H9 (cell line): Measurements from ENCODE around the gene ZCCHC7. TPM values are rescaled to one million over a fixed set of nuclear protein-coding genes. Genes with fewer than 3 reads are reported as not detected.

ENCODE experiments used
- DNase-seq: peaks from one replicate; pipeline ENCODE4 v3.0.0-alpha.2; 2017
- H2AFZ ChIP-seq: one replicate; pipeline ENCODE4 v1.6.1; 2013; ENCODE audit warnings: mild to moderate bottlenecking, low read length, control low read depth, moderate library complexity
- H2AK5ac ChIP-seq: 2 replicates; pipeline ENCODE4 v1.6.1; 2013; ENCODE audit warnings: low read length, control low read depth, mixed read lengths; ENCODE audit not compliant: insufficient read length
- H2BK120ac ChIP-seq: one replicate; pipeline ENCODE4 v1.6.1; 2013; ENCODE audit warnings: low read depth, mild to moderate bottlenecking, low read length, control low read depth, inconsistent platforms; ENCODE audit not compliant: poor library complexity, severe bottlenecking
- H2BK12ac ChIP-seq: 2 replicates; pipeline ENCODE4 v1.6.1; 2013; ENCODE audit warnings: low read length, control low read depth, mixed read lengths, low read depth; ENCODE audit not compliant: insufficient read length
- H2BK15ac ChIP-seq: 2 replicates; pipeline ENCODE4 v1.6.1; 2013; ENCODE audit warnings: low read depth, low read length, control low read depth
- H2BK20ac ChIP-seq: one replicate; pipeline ENCODE4 v1.6.1; 2013; ENCODE audit warnings: low read depth, mild to moderate bottlenecking, low read length, control low read depth, inconsistent platforms; ENCODE audit not compliant: poor library complexity, severe bottlenecking
- H2BK5ac ChIP-seq: 2 replicates; pipeline ENCODE4 v1.6.1; 2013; ENCODE audit warnings: low read length, control low read depth, mixed read lengths; ENCODE audit not compliant: insufficient read length
- H3K14ac ChIP-seq: 2 replicates; pipeline ENCODE4 v1.6.1; 2013; ENCODE audit warnings: low read length, control low read depth; ENCODE audit not compliant: insufficient read depth
- H3K18ac ChIP-seq: 2 replicates; pipeline ENCODE4 v1.6.1; 2013; ENCODE audit warnings: low read depth, mild to moderate bottlenecking, mixed read lengths, low read length, control low read depth; ENCODE audit not compliant: insufficient read length
- H3K23ac ChIP-seq: 2 replicates; pipeline ENCODE4 v1.6.1; 2013; ENCODE audit warnings: low read length, control low read depth, mixed read lengths, low read depth; ENCODE audit not compliant: insufficient read length
- H3K23me2 ChIP-seq: 2 replicates; pipeline ENCODE4 v1.6.1; 2013; ENCODE audit warnings: low read depth, mild to moderate bottlenecking, mixed read lengths, low read length, control low read depth; ENCODE audit not compliant: insufficient read length, poor library complexity, severe bottlenecking
- H3K27ac ChIP-seq: 2 replicates; pipeline ENCODE4 v1.5.1; 2013; ENCODE audit warnings: low read length, control low read depth, mixed read lengths, low read depth; ENCODE audit not compliant: insufficient read length
- H3K27me3 ChIP-seq: 2 replicates; pipeline ENCODE4 v1.6.1; 2013; ENCODE audit warnings: low read length, control low read depth, inconsistent platforms; ENCODE audit not compliant: insufficient read depth
- H3K4ac ChIP-seq: 2 replicates; pipeline ENCODE4 v1.6.1; 2013; ENCODE audit warnings: low read depth, mild to moderate bottlenecking, control low read depth, inconsistent platforms, low read length, moderate library complexity
- H3K4me1 ChIP-seq: 2 replicates; pipeline ENCODE4 v1.6.1; 2013; ENCODE audit warnings: low read length, control low read depth, inconsistent platforms; ENCODE audit not compliant: insufficient read depth
- H3K4me2 ChIP-seq: 2 replicates; pipeline ENCODE4 v1.6.1; 2013; ENCODE audit warnings: low read length, control low read depth, mixed read lengths; ENCODE audit not compliant: insufficient read length, insufficient read depth
- H3K56ac ChIP-seq: 2 replicates; pipeline ENCODE4 v1.6.1; 2013; ENCODE audit warnings: low read depth, mild to moderate bottlenecking, mixed read lengths, low read length, control low read depth; ENCODE audit not compliant: insufficient read length
- H3K79me1 ChIP-seq: 2 replicates; pipeline ENCODE4 v1.6.1; 2013; ENCODE audit warnings: low read depth, mild to moderate bottlenecking, moderate library complexity, low read length, control low read depth, inconsistent platforms; ENCODE audit not compliant: insufficient read depth, poor library complexity, severe bottlenecking
- H3K79me2 ChIP-seq: 2 replicates; pipeline ENCODE4 v1.6.1; 2013; ENCODE audit warnings: low read length, control low read depth, inconsistent platforms; ENCODE audit not compliant: insufficient read depth
- H3K9ac ChIP-seq: 2 replicates; pipeline ENCODE4 v1.6.1; 2013; ENCODE audit warnings: low read length, control low read depth, mixed read lengths; ENCODE audit not compliant: insufficient read length; ENCODE audit errors: extremely low read depth
- H3K9me3 ChIP-seq: one replicate; pipeline ENCODE4 v1.6.1; 2013; ENCODE audit warnings: low read depth, low read length, inconsistent platforms; ENCODE audit not compliant: control insufficient read depth
- H3T11ph ChIP-seq: one replicate; pipeline ENCODE4 v1.6.1; 2013; ENCODE audit warnings: mild to moderate bottlenecking, low read length, control low read depth, inconsistent platforms
- H4K20me1 ChIP-seq: one replicate; pipeline ENCODE4 v1.6.1; 2013; ENCODE audit not compliant: control insufficient read depth, insufficient read length, insufficient read depth
- H4K5ac ChIP-seq: 2 replicates; pipeline ENCODE4 v1.6.1; 2013; ENCODE audit warnings: low read depth, mild to moderate bottlenecking, mixed read lengths, low read length, control low read depth; ENCODE audit not compliant: insufficient read length
- H4K8ac ChIP-seq: replicated peaks from 2 replicates; pipeline ENCODE4 v1.6.1; 2013; ENCODE audit warnings: low read length, control low read depth, mixed read lengths, low read depth; ENCODE audit not compliant: insufficient read length
- H4K91ac ChIP-seq: 2 replicates; pipeline ENCODE4 v1.6.1; 2013; ENCODE audit warnings: low read depth, mild to moderate bottlenecking, moderate library complexity, mixed read lengths, low read length, control low read depth; ENCODE audit not compliant: insufficient read length
- H3K27ac Mint-ChIP-seq, 3 experiments: 2 replicates in 2 of 3; 3 replicates in 1 of 3; pipeline ENCODE4 v1.8.0; 2020 to 2021; ENCODE audit warnings: mixed read lengths in 3 of 3, mild to moderate bottlenecking in 1 of 3, moderate library complexity in 1 of 3
- H3K27me3 Mint-ChIP-seq: 2 replicates; pipeline ENCODE4 v1.8.0; 2021; ENCODE audit warnings: low read depth, mild to moderate bottlenecking, moderate library complexity, mixed read lengths
- H3K36me3 Mint-ChIP-seq, 3 experiments: 2 replicates in 2 of 3; 3 replicates in 1 of 3; pipeline ENCODE4 v1.8.0; 2020 to 2021; ENCODE audit warnings: low read depth in 3 of 3, mixed read lengths in 3 of 3; ENCODE audit not compliant: insufficient read depth in 1 of 3
- H3K4me1 Mint-ChIP-seq, 2 experiments: 2 replicates each; pipeline ENCODE4 v1.8.0; 2020; ENCODE audit warnings: mixed read lengths in 2 of 2
- H3K4me3 Mint-ChIP-seq, 2 experiments: 2 replicates in 1 of 2; 3 replicates in 1 of 2; pipeline ENCODE4 v1.8.0; 2020 to 2021; ENCODE audit warnings: mild to moderate bottlenecking in 2 of 2, mixed read lengths in 2 of 2, moderate library complexity in 1 of 2
- H3K9me3 Mint-ChIP-seq, 2 experiments: 2 replicates in 1 of 2; 3 replicates in 1 of 2; pipeline ENCODE4 v1.8.0; 2020; ENCODE audit warnings: mild to moderate bottlenecking in 2 of 2, mixed read lengths in 2 of 2, moderate library complexity in 1 of 2
- WGBS: extraction: QIAGEN DNeasy Blood & Tissue Kit; methylation state at CpG from one replicate; pipeline ENCODE4 v1.1.7; 2013; ENCODE audit warnings: missing lambda C conversion rate, low lambda C conversion rate, mixed read lengths; ENCODE audit not compliant: insufficient read length; ENCODE audit errors: extremely low coverage; 5-methylcytosine and 5-hydroxymethylcytosine counted together
- total RNA-seq: library from RNA; stranded (reverse); gene quantifications from 2 replicates; pipeline ENCODE4 v1.2.1, GENCODE V29; 2021
- TF ChIP-seq, protein P1 (sequence below): fragments of 200-600 bp; sonication (generic); conservative IDR thresholded peaks from 3 replicates; pipeline ENCODE4 v1.8.0; 2021; ENCODE audit warnings: antibody characterized with exemption, mild to moderate bottlenecking

ZCCHC7 gene
- total RNA-seq, 1 experiment from 2014 or later, result 20.3 TPM

DNA sequence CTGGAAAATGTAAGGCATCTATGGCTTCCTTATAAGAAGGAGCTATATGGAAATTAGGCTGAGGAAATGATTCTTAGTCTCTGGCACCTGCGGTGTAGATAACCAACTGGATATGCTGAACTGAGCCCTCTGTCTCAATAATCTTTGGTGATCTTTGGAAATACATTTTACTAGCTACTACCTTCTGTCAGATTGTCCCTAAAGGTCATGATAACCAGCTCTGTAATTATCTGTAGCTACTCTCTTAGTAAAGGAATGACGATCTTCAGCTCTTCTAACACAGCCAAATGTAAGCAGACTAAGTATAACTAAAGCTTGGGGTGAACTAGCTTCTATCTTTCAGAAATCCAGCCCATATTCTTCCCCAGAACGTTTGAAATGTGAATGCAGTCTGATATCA, 177.2 kb downstream of the ZCCHC7 start:
- Histone ChIP-seq H2BK12ac (no peak overlapping the region), H3K4me1 (no peaks in the 10 kb centered on the region; the same call in 1 of the 2 replicates)
- no peaks in the 10 kb centered on the region for H3K9me3 Mint-ChIP-seq

More for the DNA sequence above, 177.2 kb downstream of the ZCCHC7 start:
- Histone ChIP-seq H3K4ac (no peak overlapping the region), H2BK15ac (no peak overlapping the region), H3K56ac (no peak overlapping the region), H4K20me1 (no peaks in the 10 kb centered on the region), H2BK20ac (no peak overlapping the region), H4K5ac (no peak overlapping the region), H3K79me1 (no peaks in the 10 kb centered on the region), H3K79me2 (no peaks in the 10 kb centered on the region), H3K4me2 (no peak overlapping the region), H3K9me3 (no peaks in the 10 kb centered on the region), H4K8ac (no peak overlapping the region), H3K23ac (no peak overlapping the region), H3K27ac (no peak overlapping the region), H2BK5ac (no peak overlapping the region), H2BK120ac (no peak overlapping the region), H3K9ac (no peak overlapping the region), H2AFZ (no peak overlapping the region), H3K14ac (no peak overlapping the region), H3K27me3 (no peaks in the 10 kb centered on the region), H3K18ac (no peak overlapping the region), H3T11ph (no peak overlapping the region), H3K23me2 (no peaks in the 10 kb centered on the region), H4K91ac (no peak overlapping the region), H2AK5ac (no peak overlapping the region)
- no CpG with 5 or more reads among the region's 3 CpGs for WGBS
- H3K36me3 Mint-ChIP-seq, result no peaks in the 10 kb centered on the region; a peak in 1 of 7 replicates
- H3K27ac Mint-ChIP-seq, result no peak overlapping the region
- peaks cover 10 to 18% of the 10 kb centered on the region in 2 experiments for H3K4me1 Mint-ChIP-seq
- H3K27me3 Mint-ChIP-seq, result no peaks in the 10 kb centered on the region
- no peak for DNase-seq
- TF ChIP-seq, protein P1, sequence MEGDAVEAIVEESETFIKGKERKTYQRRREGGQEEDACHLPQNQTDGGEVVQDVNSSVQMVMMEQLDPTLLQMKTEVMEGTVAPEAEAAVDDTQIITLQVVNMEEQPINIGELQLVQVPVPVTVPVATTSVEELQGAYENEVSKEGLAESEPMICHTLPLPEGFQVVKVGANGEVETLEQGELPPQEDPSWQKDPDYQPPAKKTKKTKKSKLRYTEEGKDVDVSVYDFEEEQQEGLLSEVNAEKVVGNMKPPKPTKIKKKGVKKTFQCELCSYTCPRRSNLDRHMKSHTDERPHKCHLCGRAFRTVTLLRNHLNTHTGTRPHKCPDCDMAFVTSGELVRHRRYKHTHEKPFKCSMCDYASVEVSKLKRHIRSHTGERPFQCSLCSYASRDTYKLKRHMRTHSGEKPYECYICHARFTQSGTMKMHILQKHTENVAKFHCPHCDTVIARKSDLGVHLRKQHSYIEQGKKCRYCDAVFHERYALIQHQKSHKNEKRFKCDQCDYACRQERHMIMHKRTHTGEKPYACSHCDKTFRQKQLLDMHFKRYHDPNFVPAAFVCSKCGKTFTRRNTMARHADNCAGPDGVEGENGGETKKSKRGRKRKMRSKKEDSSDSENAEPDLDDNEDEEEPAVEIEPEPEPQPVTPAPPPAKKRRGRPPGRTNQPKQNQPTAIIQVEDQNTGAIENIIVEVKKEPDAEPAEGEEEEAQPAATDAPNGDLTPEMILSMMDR, result no peak
- no peak overlapping the region for H3K4me3 Mint-ChIP-seq
